Ishikawa (cell line): ENCODE results near the gene UNC79.

Experiments
- CEBPB ChIP-seq: IDR thresholded peaks from 2 replicates; pipeline ENCODE4 v1.6.1; 2012
- CREB1 ChIP-seq: IDR thresholded peaks from 2 replicates; pipeline ENCODE4 v1.6.1; 2012; ENCODE audit warnings: low read depth
- EGR1 ChIP-seq: IDR thresholded peaks from 2 replicates; pipeline ENCODE4 v1.6.1; 2012
- EP300 ChIP-seq: IDR thresholded peaks from 2 replicates; pipeline ENCODE4 v1.6.1; 2012; ENCODE audit warnings: borderline replicate concordance
- FOXM1 ChIP-seq: IDR thresholded peaks from 2 replicates; pipeline ENCODE4 v1.6.1; 2012; ENCODE audit warnings: low read depth, borderline replicate concordance
- NFIC ChIP-seq: IDR thresholded peaks from 2 replicates; pipeline ENCODE4 v1.6.1; 2012
- RAD21 ChIP-seq: IDR thresholded peaks from 2 replicates; pipeline ENCODE4 v1.6.1; 2012; ENCODE audit warnings: low read depth
- TAF1 ChIP-seq: IDR thresholded peaks from 2 replicates; pipeline ENCODE4 v1.6.1; 2012; ENCODE audit warnings: low read depth, mild to moderate bottlenecking
- TCF12 ChIP-seq: IDR thresholded peaks from 2 replicates; pipeline ENCODE4 v1.6.1; 2012; ENCODE audit warnings: low read depth
- TEAD4 ChIP-seq: IDR thresholded peaks from 2 replicates; pipeline ENCODE4 v1.6.1; 2012
- YY1 ChIP-seq: IDR thresholded peaks from 2 replicates; pipeline ENCODE4 v1.6.1; 2012; ENCODE audit warnings: low read depth
- ZBTB7A ChIP-seq: IDR thresholded peaks from 2 replicates; pipeline ENCODE4 v1.6.1; 2012; ENCODE audit warnings: low read depth
- TF ChIP-seq, protein P1 (sequence below): IDR thresholded peaks from 2 replicates; pipeline ENCODE4 v1.6.1; 2012; ENCODE audit warnings: low read depth, mild to moderate bottlenecking
- TF ChIP-seq, protein P2 (sequence below): IDR thresholded peaks from 2 replicates; pipeline ENCODE4 v1.6.1; 2012
- TF ChIP-seq, protein P3 (sequence below): IDR thresholded peaks from 2 replicates; pipeline ENCODE4 v1.6.1; 2012

UNC79 gene

DNA sequence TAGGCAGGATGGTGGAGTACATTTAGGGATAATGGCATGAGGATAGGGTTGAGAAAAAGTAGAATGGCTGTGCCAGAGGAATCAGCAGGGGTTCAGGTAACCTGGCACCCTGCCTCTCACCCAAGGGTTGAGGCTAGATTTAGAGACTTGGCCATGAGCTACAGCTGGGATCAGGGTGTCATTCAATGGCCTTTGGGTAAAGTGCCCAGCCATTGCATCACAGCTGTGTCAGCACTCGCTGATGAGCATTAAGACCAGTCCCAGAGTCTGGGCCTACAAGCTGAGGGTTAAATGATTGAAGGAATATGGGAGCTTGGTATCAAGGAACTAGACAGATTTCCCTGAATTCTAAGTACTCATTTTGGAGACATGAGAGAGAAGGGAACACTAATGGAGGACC lies 243.6 kb downstream of the UNC79 start:
- TF ChIP-seq CREB1 (no peak), FOXM1 (no peak), ZBTB7A (no peak), RAD21 (no peak), CEBPB (no peak), TAF1 (no peak), NFIC (no peak), YY1 (no peak), EP300 (no peak), TCF12 (no peak), TEAD4 (no peak), EGR1 (no peak)
- TF ChIP-seq, protein P1, sequence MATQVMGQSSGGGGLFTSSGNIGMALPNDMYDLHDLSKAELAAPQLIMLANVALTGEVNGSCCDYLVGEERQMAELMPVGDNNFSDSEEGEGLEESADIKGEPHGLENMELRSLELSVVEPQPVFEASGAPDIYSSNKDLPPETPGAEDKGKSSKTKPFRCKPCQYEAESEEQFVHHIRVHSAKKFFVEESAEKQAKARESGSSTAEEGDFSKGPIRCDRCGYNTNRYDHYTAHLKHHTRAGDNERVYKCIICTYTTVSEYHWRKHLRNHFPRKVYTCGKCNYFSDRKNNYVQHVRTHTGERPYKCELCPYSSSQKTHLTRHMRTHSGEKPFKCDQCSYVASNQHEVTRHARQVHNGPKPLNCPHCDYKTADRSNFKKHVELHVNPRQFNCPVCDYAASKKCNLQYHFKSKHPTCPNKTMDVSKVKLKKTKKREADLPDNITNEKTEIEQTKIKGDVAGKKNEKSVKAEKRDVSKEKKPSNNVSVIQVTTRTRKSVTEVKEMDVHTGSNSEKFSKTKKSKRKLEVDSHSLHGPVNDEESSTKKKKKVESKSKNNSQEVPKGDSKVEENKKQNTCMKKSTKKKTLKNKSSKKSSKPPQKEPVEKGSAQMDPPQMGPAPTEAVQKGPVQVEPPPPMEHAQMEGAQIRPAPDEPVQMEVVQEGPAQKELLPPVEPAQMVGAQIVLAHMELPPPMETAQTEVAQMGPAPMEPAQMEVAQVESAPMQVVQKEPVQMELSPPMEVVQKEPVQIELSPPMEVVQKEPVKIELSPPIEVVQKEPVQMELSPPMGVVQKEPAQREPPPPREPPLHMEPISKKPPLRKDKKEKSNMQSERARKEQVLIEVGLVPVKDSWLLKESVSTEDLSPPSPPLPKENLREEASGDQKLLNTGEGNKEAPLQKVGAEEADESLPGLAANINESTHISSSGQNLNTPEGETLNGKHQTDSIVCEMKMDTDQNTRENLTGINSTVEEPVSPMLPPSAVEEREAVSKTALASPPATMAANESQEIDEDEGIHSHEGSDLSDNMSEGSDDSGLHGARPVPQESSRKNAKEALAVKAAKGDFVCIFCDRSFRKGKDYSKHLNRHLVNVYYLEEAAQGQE = no peak
- TF ChIP-seq, protein P2, sequence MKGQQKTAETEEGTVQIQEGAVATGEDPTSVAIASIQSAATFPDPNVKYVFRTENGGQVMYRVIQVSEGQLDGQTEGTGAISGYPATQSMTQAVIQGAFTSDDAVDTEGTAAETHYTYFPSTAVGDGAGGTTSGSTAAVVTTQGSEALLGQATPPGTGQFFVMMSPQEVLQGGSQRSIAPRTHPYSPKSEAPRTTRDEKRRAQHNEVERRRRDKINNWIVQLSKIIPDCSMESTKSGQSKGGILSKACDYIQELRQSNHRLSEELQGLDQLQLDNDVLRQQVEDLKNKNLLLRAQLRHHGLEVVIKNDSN = no peak
- TF ChIP-seq, protein P3, sequence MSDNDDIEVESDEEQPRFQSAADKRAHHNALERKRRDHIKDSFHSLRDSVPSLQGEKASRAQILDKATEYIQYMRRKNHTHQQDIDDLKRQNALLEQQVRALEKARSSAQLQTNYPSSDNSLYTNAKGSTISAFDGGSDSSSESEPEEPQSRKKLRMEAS = no peak

DNA sequence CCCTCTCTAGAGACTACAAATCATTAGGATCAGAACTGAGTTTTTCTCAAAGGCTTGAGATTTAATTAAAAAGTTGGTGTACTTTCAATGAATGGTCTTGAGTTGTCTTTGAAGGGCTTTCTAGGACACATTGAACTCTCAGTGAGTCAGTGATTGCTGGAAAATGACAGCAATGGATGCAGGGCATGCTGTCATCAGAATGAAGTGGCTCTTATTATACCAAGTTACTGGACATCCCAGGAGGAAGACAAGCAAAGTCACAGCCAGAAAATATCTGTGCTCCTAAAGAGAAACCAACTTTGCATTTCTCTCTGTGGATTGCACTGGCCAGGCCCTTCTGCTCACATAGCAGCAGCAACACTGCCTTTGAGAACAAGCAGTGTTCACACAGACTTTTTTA lies 244.9 kb downstream of the UNC79 start:
- TF ChIP-seq TCF12 = no peak
- TF ChIP-seq, protein P2 = no peak
- TF ChIP-seq CEBPB = no peak

DNA sequence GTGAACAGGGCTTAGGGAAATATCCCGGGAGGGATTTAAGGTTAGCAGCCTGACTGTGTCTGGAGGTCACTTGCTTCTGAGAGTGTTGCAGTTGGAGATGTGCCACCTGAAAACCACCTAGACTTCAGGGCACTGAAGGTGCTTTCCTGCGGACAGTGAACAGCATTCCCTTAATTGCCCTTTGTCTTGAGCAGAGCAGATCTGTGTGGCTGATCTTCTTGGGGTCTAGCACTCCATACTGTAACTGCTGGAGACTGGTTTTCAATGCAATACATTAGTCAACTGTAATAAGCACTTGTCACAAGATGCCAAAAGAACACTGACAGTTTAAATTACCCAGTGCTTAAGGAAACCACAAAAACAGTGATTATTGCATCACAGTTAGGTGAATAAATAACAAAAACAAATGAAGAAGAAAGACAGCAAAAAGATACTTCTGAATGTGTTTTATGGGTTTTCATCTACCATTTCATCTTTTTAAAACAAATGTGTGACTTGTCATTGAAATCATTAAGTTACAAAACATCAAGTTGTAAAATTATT lies 245.7 kb downstream of the UNC79 start:
- TF ChIP-seq, protein P1 = no peak
- no peak for TF ChIP-seq EP300
- 0 out of 2 replicates have a peak, but pooled peaks have one; percentile 44 for TF ChIP-seq CEBPB
- TF ChIP-seq TCF12 = no peak
- no peak for TF ChIP-seq EGR1

DNA sequence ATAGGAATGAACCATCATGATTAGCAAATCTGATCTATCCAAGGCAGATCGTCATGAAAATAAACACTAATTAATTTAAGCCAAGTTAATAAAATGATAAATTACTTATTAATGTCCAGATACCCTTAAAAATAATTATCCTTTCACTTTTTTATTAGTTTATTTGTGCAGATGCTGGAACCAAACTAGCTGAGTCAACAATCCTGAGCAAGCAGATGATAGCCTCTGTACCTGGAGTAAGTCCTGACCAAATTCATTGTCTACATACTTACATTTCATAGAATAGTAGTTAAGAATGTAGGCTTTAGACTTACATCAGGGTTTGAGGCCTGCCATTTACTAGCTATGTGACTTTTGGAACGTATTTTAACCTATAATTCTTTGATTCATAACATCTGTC lies 251.7 kb downstream of the UNC79 start:
- TF ChIP-seq, protein P3 = no peak
- TF ChIP-seq EGR1 = no peak
- TF ChIP-seq CREB1 = no peak
- no peak for TF ChIP-seq FOXM1
- no peak for TF ChIP-seq TCF12
- TF ChIP-seq RAD21 = no peak
- no peak for TF ChIP-seq NFIC
- no peak for TF ChIP-seq YY1
- TF ChIP-seq EP300 = no peak
- no peak for TF ChIP-seq TAF1
- no peak for TF ChIP-seq ZBTB7A
- TF ChIP-seq TEAD4 = no peak
- TF ChIP-seq, protein P2 = no peak
- no peak for TF ChIP-seq CEBPB
- TF ChIP-seq, protein P1 = no peak
